Keratinocyte (primary cell): ENCODE data around the gene ACAP3. TPM values are rescaled to one million over a fixed set of nuclear protein-coding genes. Genes with fewer than 3 reads are reported as not detected.
A peak's percentile ranks its signal among the peaks of the same experiment; 100 is the strongest.

ENCODE experiments used
- DNase-seq: peaks from one replicate; pipeline ENCODE4 v3.0.0-alpha.2; 2011; ENCODE audit warnings: low read depth, missing footprints, low spot score
- FAIRE-seq: peaks from 2 replicates; lab custom pipeline; 2011; peaks lifted over from hg19 to GRCh38; lab: Jason Lieb, UNC
- H2AFZ ChIP-seq: 2 replicates; pipeline ENCODE4 v1.6.0; 2012; ENCODE audit warnings: low read length, control low read depth, inconsistent platforms; ENCODE audit not compliant: control insufficient read depth
- H3K27ac ChIP-seq: 2 replicates; pipeline ENCODE4 v1.5.1; 2011; ENCODE audit warnings: low read length; ENCODE audit not compliant: control insufficient read depth, insufficient read depth
- H3K27me3 ChIP-seq: 3 replicates; pipeline ENCODE4 v1.6.0; 2011; ENCODE audit warnings: low read length; ENCODE audit not compliant: control insufficient read depth, insufficient read depth; ENCODE audit errors: extremely low read depth
- H3K36me3 ChIP-seq, 2 experiments: 2 replicates in 1 of 2; 3 replicates in 1 of 2; pipeline ENCODE4 v1.5.1; 2011; ENCODE audit warnings: low read length in 2 of 2, mild to moderate bottlenecking in 1 of 2; ENCODE audit not compliant: control insufficient read depth in 2 of 2, insufficient read depth in 2 of 2; ENCODE audit errors: extremely low read depth in 1 of 2
- H3K4me1 ChIP-seq: 3 replicates; pipeline ENCODE4 v1.5.1; 2011; ENCODE audit warnings: low read length; ENCODE audit not compliant: control insufficient read depth, insufficient read depth; ENCODE audit errors: extremely low read depth
- H3K4me2 ChIP-seq: 3 replicates; pipeline ENCODE4 v1.6.0; 2011; ENCODE audit warnings: low read depth, low read length; ENCODE audit not compliant: control insufficient read depth, insufficient read depth; ENCODE audit errors: extremely low read depth
- H3K4me3 ChIP-seq, 3 experiments: fragments of 200-600 bp in 1 of 3; sonication (generic) in 1 of 3; 2 replicates in 2 of 3; 3 replicates in 1 of 3; pipeline ENCODE4 v1.5.1; 2011 to 2016; ENCODE audit warnings: low read length in 3 of 3, mild to moderate bottlenecking in 3 of 3, control low read depth in 2 of 3, inconsistent platforms in 1 of 3, low read depth in 1 of 3, mixed read lengths in 1 of 3, mixed run types in 1 of 3, moderate library complexity in 1 of 3; ENCODE audit not compliant: control insufficient read depth in 2 of 3, insufficient read depth in 2 of 3; ENCODE audit errors: extremely low read depth in 1 of 3
- H3K79me2 ChIP-seq: 2 replicates; pipeline ENCODE4 v1.6.0; 2012; ENCODE audit warnings: low read length; ENCODE audit not compliant: control insufficient read depth, insufficient read depth
- H3K9ac ChIP-seq: 3 replicates; pipeline ENCODE4 v1.6.0; 2011; ENCODE audit warnings: low read length; ENCODE audit not compliant: control insufficient read depth, insufficient read depth; ENCODE audit errors: extremely low read depth
- H3K9me1 ChIP-seq: 3 replicates; pipeline ENCODE4 v1.6.0; 2011; ENCODE audit warnings: low read length; ENCODE audit not compliant: control insufficient read depth, insufficient read depth; ENCODE audit errors: extremely low read depth
- H3K9me3 ChIP-seq: 2 replicates; pipeline ENCODE4 v1.5.1; 2012; ENCODE audit warnings: low read depth, low read length; ENCODE audit not compliant: control insufficient read depth
- H4K20me1 ChIP-seq: 3 replicates; pipeline ENCODE4 v1.6.0; 2011; ENCODE audit warnings: low read length; ENCODE audit not compliant: control insufficient read depth, insufficient read depth; ENCODE audit errors: extremely low read depth
- EZH2 ChIP-seq: IDR thresholded peaks from one replicate; pipeline ENCODE4 v1.6.1; 2012; ENCODE audit warnings: inconsistent platforms, mild to moderate bottlenecking, low read length, moderate library complexity
- dilution Hi-C: fragments of 300-500 bp; cut with MboI; formaldehyde crosslinking; loops from one replicate; pipeline ENCODE4 v1.7.0; 2020; ENCODE audit warnings: low sequenced_read_pairs; ENCODE audit not compliant: extremely low pct_ligation_motif_present
- polyA plus RNA-seq, 5 experiments: library from polyadenylated mRNA; depleted of rRNA in 3 of 5; stranded (reverse) in 3 of 5; stranded (forward) in 1 of 5; unstranded in 1 of 5; fragments of >200 nt; gene quantifications; 1 replicate in 1 of 5; 2 replicates in 3 of 5; 3 replicates in 1 of 5; pipeline versions ENCODE4 v1.2.1 to v1.2.3, GENCODE V29; 2011 to 2012; ENCODE audit warnings: missing spikeins in 2 of 5, low read depth in 1 of 5, low replicate concordance in 1 of 5
- TF ChIP-seq, protein P1 (sequence below), 3 experiments: IDR thresholded peaks in 1 of 3; conservative IDR thresholded peaks in 1 of 3; optimal IDR thresholded peaks in 1 of 3; 2 replicates in 2 of 3; 3 replicates in 1 of 3; pipeline versions ENCODE3 to v1.5.1; 2011; ENCODE audit warnings: low read length in 3 of 3, mild to moderate bottlenecking in 3 of 3, moderate library complexity in 2 of 3, control low read depth in 1 of 3, inconsistent platforms in 1 of 3; ENCODE audit not compliant: insufficient read depth in 2 of 3; ENCODE audit errors: extremely low read depth in 1 of 3

Gene ACAP3
- polyA plus RNA-seq, 1 donor (not counting 4 experiments of a cell fraction or from before 2014, with no cell fraction given) = 17.4 TPM

DNA sequence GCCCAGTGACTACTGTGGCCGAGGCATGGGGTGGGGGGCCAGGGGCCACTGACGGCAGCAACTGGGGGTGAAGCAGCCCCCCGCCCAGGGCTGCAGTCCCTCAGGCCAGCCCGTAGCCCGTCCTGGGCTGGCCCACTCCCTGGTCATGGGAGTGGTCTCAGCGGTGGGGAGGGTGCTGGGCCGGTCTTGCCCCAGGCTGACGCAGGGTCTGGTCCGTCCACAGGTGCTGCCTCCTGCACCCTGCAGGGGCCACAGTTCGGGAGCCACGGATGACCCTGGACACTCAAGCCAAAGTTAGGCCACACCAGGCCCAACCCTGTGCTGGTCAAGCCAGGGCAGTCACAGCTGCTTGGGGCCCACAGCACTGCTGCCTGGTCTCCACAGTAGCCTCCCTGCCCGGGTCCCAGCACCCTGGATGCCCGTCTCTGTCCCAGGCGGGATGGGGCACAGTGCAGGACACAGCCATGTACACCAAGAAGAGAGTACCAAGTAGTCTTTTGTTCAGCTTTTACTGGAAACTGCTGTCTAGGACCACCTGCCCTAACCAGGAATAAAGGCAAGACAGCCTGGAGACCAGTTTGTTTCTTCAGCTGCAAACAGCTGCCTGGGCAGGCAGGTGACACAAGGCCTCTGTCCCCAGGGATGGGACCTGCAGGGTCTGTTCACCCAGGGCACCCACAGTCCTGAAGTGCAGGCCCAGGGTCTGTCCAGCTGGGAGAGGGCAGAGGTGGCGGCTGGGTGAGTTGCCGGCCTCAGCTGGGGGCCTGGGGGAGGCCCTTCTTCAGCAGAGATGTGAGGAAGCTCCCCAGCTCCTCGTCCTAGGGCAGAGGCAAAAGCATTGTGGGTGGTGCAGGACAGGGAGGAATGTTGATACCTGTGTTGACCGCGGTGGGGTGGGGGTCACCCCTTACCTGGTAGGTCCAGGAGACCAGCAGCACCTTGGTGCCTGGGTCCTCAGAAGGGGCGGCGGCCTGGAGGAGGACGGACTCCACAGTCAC lies 3.7 kb upstream of the ACAP3 start:
- dilution Hi-C loops = no loop called here

DNA sequence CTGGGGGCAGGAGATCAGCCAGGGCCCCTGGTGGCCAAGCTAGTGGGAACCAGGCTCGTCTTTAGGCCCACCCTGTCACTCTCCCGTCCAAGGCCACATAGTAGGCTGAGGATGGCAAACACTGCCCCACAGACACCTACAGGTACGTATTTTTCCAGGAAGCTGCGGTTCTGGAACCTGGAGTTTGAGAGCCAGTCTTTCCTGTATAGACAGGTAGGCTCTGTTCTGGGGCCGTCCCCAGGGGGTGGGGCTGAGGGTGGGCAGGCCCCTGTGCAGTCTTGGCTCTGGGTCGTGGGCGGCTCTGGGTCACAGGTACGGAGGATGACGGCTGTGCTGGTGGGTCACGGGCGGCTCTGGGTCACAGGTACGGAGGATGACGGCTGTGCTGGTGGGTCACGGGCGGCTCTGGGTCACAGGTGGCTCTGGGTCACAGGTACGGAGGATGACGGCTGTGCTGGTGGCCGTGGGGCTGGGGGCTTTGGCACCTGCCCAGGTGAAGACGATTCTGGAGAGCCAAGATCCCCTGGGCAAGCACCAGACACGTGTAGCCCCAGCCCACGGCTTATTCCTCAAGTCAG lies 2.8 kb upstream of the ACAP3 start:
- dilution Hi-C loops = no loop called here
- no peak overlapping the region for H2AFZ ChIP-seq
- H3K27me3 ChIP-seq = no peaks in the 10 kb centered on the region
- peaks cover 31% of the 10 kb centered on the region for H3K4me1 ChIP-seq
- peaks cover 8% of the 10 kb centered on the region for H4K20me1 ChIP-seq
- H3K9ac ChIP-seq = peak overlapping the region; percentile 77
- no peaks in the 10 kb centered on the region for H3K9me3 ChIP-seq
- peak overlapping the region in 1 of 3 experiments; percentile 20 for H3K4me3 ChIP-seq
- H3K27ac ChIP-seq = no peak overlapping the region
- no peaks in the 10 kb centered on the region for H3K9me1 ChIP-seq
- no peak for TF ChIP-seq EZH2
- TF ChIP-seq, protein P1, sequence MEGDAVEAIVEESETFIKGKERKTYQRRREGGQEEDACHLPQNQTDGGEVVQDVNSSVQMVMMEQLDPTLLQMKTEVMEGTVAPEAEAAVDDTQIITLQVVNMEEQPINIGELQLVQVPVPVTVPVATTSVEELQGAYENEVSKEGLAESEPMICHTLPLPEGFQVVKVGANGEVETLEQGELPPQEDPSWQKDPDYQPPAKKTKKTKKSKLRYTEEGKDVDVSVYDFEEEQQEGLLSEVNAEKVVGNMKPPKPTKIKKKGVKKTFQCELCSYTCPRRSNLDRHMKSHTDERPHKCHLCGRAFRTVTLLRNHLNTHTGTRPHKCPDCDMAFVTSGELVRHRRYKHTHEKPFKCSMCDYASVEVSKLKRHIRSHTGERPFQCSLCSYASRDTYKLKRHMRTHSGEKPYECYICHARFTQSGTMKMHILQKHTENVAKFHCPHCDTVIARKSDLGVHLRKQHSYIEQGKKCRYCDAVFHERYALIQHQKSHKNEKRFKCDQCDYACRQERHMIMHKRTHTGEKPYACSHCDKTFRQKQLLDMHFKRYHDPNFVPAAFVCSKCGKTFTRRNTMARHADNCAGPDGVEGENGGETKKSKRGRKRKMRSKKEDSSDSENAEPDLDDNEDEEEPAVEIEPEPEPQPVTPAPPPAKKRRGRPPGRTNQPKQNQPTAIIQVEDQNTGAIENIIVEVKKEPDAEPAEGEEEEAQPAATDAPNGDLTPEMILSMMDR (optimal IDR thresholded peaks at IDR 0.05 in 1 of 3, IDR thresholded peaks at IDR 0.05 in 1 of 3, conservative IDR thresholded peaks at IDR 0.05 in 1 of 3; ENCODE audit: extremely low read depth in 1 of 3, insufficient read depth in 2 of 3, low read length in 3 of 3) = no peak
- FAIRE-seq (no peak), DNase-seq (no peak)
- peaks cover 33% of the 10 kb centered on the region for H3K79me2 ChIP-seq
- peak overlapping the region; percentile 83 for H3K4me2 ChIP-seq
- H3K36me3 ChIP-seq = peaks cover 32 to 34% of the 10 kb centered on the region in 2 experiments

More for the DNA sequence above, 3.7 kb upstream of the ACAP3 start:
- no peaks in the 10 kb centered on the region for H3K27me3 ChIP-seq
- peaks cover 29% of the 10 kb centered on the region for H3K79me2 ChIP-seq
- no peak overlapping the region for H2AFZ ChIP-seq
- peaks cover 32 to 34% of the 10 kb centered on the region in 2 experiments for H3K36me3 ChIP-seq
- H3K4me1 ChIP-seq = peaks cover 24% of the 10 kb centered on the region
- H4K20me1 ChIP-seq = peaks cover 8% of the 10 kb centered on the region
- H3K4me3 ChIP-seq = no peak overlapping the region
- H3K9ac ChIP-seq = no peak overlapping the region
- FAIRE-seq = no peak
- no peak for DNase-seq
- H3K27ac ChIP-seq = no peak overlapping the region
- no peaks in the 10 kb centered on the region for H3K9me1 ChIP-seq
- H3K9me3 ChIP-seq = no peaks in the 10 kb centered on the region
- TF ChIP-seq EZH2 = no peak
- H3K4me2 ChIP-seq = no peak overlapping the region
